D721Med (cell line): ENCODE results near the gene TEX35.
"Not testable (repeated sequence)": the region's sequence is repeated elsewhere in the genome, so short reads cannot be mapped to it uniquely, and the experiment has no call there.

Source experiments
- DNase-seq: peaks from one replicate; pipeline ENCODE4 v3.0.0; 2011; ENCODE audit warnings: low spot score; ENCODE audit not compliant: insufficient read length
- FAIRE-seq: peaks from 2 replicates; lab custom pipeline; 2011; peaks lifted over from hg19 to GRCh38; lab: Jason Lieb, UNC
- CTCF ChIP-seq: IDR thresholded peaks from 2 replicates; pipeline ENCODE4 v1.5.1; 2012; ENCODE audit warnings: mild to moderate bottlenecking, control low read depth; ENCODE audit not compliant: insufficient read depth; ENCODE audit errors: missing control alignments

The TEX35 gene

GRCh38 chr1:178548108-178548507 lies 35.2 kb downstream of the TEX35 start:
- DNase-seq (no peak), FAIRE-seq (no peak)
- TF ChIP-seq CTCF: no peak

GRCh38 chr1:178551307-178551706 lies 38.4 kb downstream of the TEX35 start:
- FAIRE-seq: no peak
- DNase-seq: no peak
- TF ChIP-seq CTCF: no peak

GRCh38 chr1:178551940-178552339 lies 39.0 kb downstream of the TEX35 start:
- DNase-seq (no peak), FAIRE-seq (no peak)
- TF ChIP-seq CTCF: no peak

GRCh38 chr1:178552856-178553255 lies 39.9 kb downstream of the TEX35 start:
- DNase-seq: no peak
- TF ChIP-seq CTCF: no peak
- FAIRE-seq: no peak

GRCh38 chr1:178554351-178554750 lies 41.4 kb downstream of the TEX35 start:
- DNase-seq, FAIRE-seq: not testable (repeated sequence)

GRCh38 chr1:178555613-178556012 lies 42.7 kb downstream of the TEX35 start:
- DNase-seq, FAIRE-seq: not testable (repeated sequence)

- not testable (repeated sequence) for FAIRE-seq, DNase-seq
These were observed 45.9 kb downstream of the TEX35 start for GRCh38 chr1:178558816-178559215.

- DNase-seq (no peak), FAIRE-seq (no peak)
- no peak for TF ChIP-seq CTCF
These were observed 48.0 kb downstream of the TEX35 start for GRCh38 chr1:178560871-178561376.

GRCh38 chr1:178563099-178563820 lies 50.4 kb downstream of the TEX35 start:
- TF ChIP-seq CTCF: no peak
- FAIRE-seq (no peak), DNase-seq (no peak)
